K562 (cell line): ENCODE data around the gene RNF4. TPM values are rescaled to one million over a fixed set of nuclear protein-coding genes. Genes with fewer than 3 reads are reported as not detected.

Experiments used
- ATAC-seq: fragments of 200-7000 bp; cut with Tn5 transposase; 3 replicates; pipeline ENCODE4 v1.9.1; 2020; ENCODE audit warnings: moderate library complexity
- BruUV-seq: library from RNA; stranded (reverse); fragments of 400-500 nt; replicated peaks from 2 replicates; lab custom pipeline; 2021; lab: Mats Ljungman, UMichigan
- CTCF ChIA-PET: fragments of 300-600 bp; formaldehyde crosslinking; extraction: SDS; loops from one replicate; lab custom pipeline; 2021; ENCODE audit warnings: low intra/inter-chr PET ratio; lab: Yijun Ruan, JAX
- POLR2A ChIA-PET: fragments of 300-600, 350-650 bp; sonication (Branson Sonifier 250); formaldehyde crosslinking; extraction: SDS; loops from one replicate; lab custom pipeline; 2021; ENCODE audit warnings: antibody characterized with exemption, inconsistent platforms; lab: Yijun Ruan, JAX
- DNase-seq, 4 experiments: peaks; one replicate each; pipeline versions ENCODE4 v3.0.0 to v3.0.0-alpha.2; 2011 to 2018; ENCODE audit warnings: low spot score in 3 of 4, mixed read lengths in 3 of 4; ENCODE audit errors: extremely low read depth in 1 of 4
- FAIRE-seq: peaks from 2 replicates; lab custom pipeline; 2011; peaks lifted over from hg19 to GRCh38; lab: Jason Lieb, UNC
- H2AFZ ChIP-seq: 2 replicates; pipeline ENCODE4 v1.6.0; 2011; ENCODE audit warnings: low read depth, low read length, control low read depth, inconsistent platforms
- H3K27ac ChIP-seq: fragments of 200-600 bp; 3 replicates; pipeline ENCODE4 v1.8.0; 2011; ENCODE audit warnings: low read depth, mild to moderate bottlenecking, control low read depth, inconsistent platforms, low read length, moderate library complexity, mixed read lengths; ENCODE audit errors: extremely low read depth
- H3K27me3 ChIP-seq, 2 experiments: fragments of 300-600 bp in 1 of 2; 2 replicates in 1 of 2; 3 replicates in 1 of 2; pipeline versions ENCODE4 v1.6.0 to v1.8.0; 2011; ENCODE audit warnings: inconsistent platforms in 2 of 2, low read length in 2 of 2, mild to moderate bottlenecking in 1 of 2, mixed read lengths in 1 of 2, moderate library complexity in 1 of 2; ENCODE audit not compliant: control insufficient read depth in 2 of 2, insufficient read depth in 2 of 2
- H3K36me3 ChIP-seq: fragments of 300-600 bp; 3 replicates; pipeline ENCODE4 v1.8.0; 2011; ENCODE audit warnings: mild to moderate bottlenecking, low read length, inconsistent platforms; ENCODE audit not compliant: control insufficient read depth, insufficient read depth
- H3K4me1 ChIP-seq, 2 experiments: fragments of 200-600 bp in 1 of 2; replicated peaks in 1 of 2; 2 replicates in 1 of 2; 3 replicates in 1 of 2; pipeline versions ENCODE4 v1.5.1 to v1.8.0; 2011; ENCODE audit warnings: inconsistent platforms in 2 of 2, low read length in 2 of 2, mild to moderate bottlenecking in 1 of 2, mixed read lengths in 1 of 2, moderate library complexity in 1 of 2; ENCODE audit not compliant: control insufficient read depth in 2 of 2, insufficient read depth in 2 of 2
- H3K4me2 ChIP-seq: 2 replicates; pipeline ENCODE4 v1.6.1; 2011; ENCODE audit warnings: low read length, control low read depth, inconsistent platforms, mixed read lengths; ENCODE audit not compliant: insufficient read depth
- H3K4me3 ChIP-seq: fragments of 200-600 bp; sonication (generic), shearing (Covaris generic); 2 replicates; pipeline ENCODE4 v1.5.1; 2016; ENCODE audit warnings: control low read depth, inconsistent platforms
- H3K79me2 ChIP-seq: fragments of 200-600 bp; 3 replicates; pipeline ENCODE4 v1.8.0; 2011; ENCODE audit warnings: low read length, inconsistent platforms; ENCODE audit not compliant: control insufficient read depth, insufficient read depth
- H3K9ac ChIP-seq, 2 experiments: 2 replicates each; pipeline versions ENCODE4 v1.6.0 to v1.6.1; 2011; ENCODE audit warnings: low read depth in 2 of 2, low read length in 2 of 2, control low read depth in 1 of 2, inconsistent platforms in 1 of 2, mild to moderate bottlenecking in 1 of 2, mixed read lengths in 1 of 2; ENCODE audit not compliant: insufficient read depth in 1 of 2
- H3K9me1 ChIP-seq: one replicate; pipeline ENCODE4 v1.6.0; 2011; ENCODE audit warnings: inconsistent platforms, mild to moderate bottlenecking, low read length, moderate library complexity; ENCODE audit not compliant: control insufficient read depth, insufficient read depth
- H3K9me3 ChIP-seq: replicated peaks from 2 replicates; pipeline ENCODE4 v1.5.1; 2011; ENCODE audit warnings: low read depth, low read length, inconsistent platforms; ENCODE audit not compliant: control insufficient read depth, insufficient read depth
- H4K20me1 ChIP-seq: replicated peaks from 2 replicates; pipeline ENCODE4 v1.6.1; 2011; ENCODE audit warnings: low read length, inconsistent platforms, mixed read lengths; ENCODE audit not compliant: control insufficient read depth, insufficient read depth
- PRDM10 ChIP-seq: fragments of 450-650 bp; IDR thresholded peaks from 2 replicates; pipeline ENCODE4 v1.6.1; 2018; ENCODE audit not compliant: partially characterized antibody
- whole genome bisulfite sequencing: fragments of 100-300 bp; shearing (Covaris generic); methylation state at CpG from one replicate; pipeline ENCODE4 v1.1.6; 2016; ENCODE audit warnings: low coverage, mixed read lengths; ENCODE audit not compliant: insufficient coverage; ENCODE audit errors: missing lambda C conversion rate; 5-methylcytosine and 5-hydroxymethylcytosine counted together
- in situ Hi-C: fragments of 300-500 bp; cut with MboI; formaldehyde crosslinking; loops from 4 replicates; pipeline ENCODE4 v1.15.0; 2018; ENCODE audit warnings: inconsistent platforms, mixed read lengths
- intact Hi-C: fragments of 100-400 bp; cut with micrococcal nuclease; formaldehyde crosslinking; loops from 2 replicates; pipeline ENCODE4 v1.14.2; 2022
- polyA plus RNA-seq, 8 experiments: library from polyadenylated mRNA; depleted of rRNA in 4 of 8; stranded (reverse) in 5 of 8; unstranded in 3 of 8; fragments of >200 nt; fragmentation: Nextera tagmentation in 2 of 8; fragmentation: Illumina TruSeq in 1 of 8; extraction: Ambion mirVana in 2 of 8; extraction: Trizol in 1 of 8; gene quantifications; 2 replicates each; pipeline versions ENCODE4 v1.2.1 to v1.2.3, GENCODE V29; 2011 to 2014; ENCODE audit warnings: inconsistent platforms in 1 of 8, missing spikeins in 1 of 8
- total RNA-seq, 7 experiments: library from RNA; depleted of rRNA in 6 of 7; stranded (reverse); fragments of >200 nt in 6 of 7; fragmentation: Illumina TruSeq in 2 of 7; extraction: Trizol in 2 of 7; gene quantifications; 2 replicates each; pipeline versions ENCODE4 v1.2.1 to v1.2.3, GENCODE V29; 2011 to 2021; ENCODE audit warnings: low replicate concordance in 1 of 7
- TF ChIP-seq, protein P1 (sequence below): sonication (generic); formaldehyde crosslinking; IDR thresholded peaks from 2 replicates; pipeline ENCODE4 v1.8.0; 2022; ENCODE audit warnings: missing genetic modification reagents, mild to moderate bottlenecking, borderline replicate concordance

The RNF4 gene
- total and polyA plus RNA-seq, 9 of the 15 experiments (the other 6 are each of a cell fraction or from before 2014, with no cell fraction given), result 19.2 to 59.3 (median 44.8) TPM

GRCh38 chr4:2449051-2449450 lies 19.9 kb upstream of the RNF4 start:
- POLR2A ChIA-PET, result interaction anchor here (0.7 to 1.9 kb wide), 5 partner anchors 17 to 877 kb away, joined by 3 to 4 read pairs (median 3); no protein-coding TSS in a partner anchor
- no peak overlapping the region for H2AFZ ChIP-seq
- 4% methylated on average over 10 of the region's 11 CpGs for WGBS
- no TSS peak for BruUV-seq
- in situ Hi-C loops (loop anchor here (10.0 kb wide), 1 partner anchor 224 kb away; no protein-coding TSS in a partner anchor), intact Hi-C loops (no loop called here)
- peaks cover 0 to 33% of the 10 kb centered on the region in 2 experiments; a peak in 2 of 5 replicates for H3K4me1 ChIP-seq
- DNase-seq, result no peak
- H3K27ac ChIP-seq, result no peak overlapping the region
- H3K4me3 ChIP-seq, result no peak overlapping the region
- H3K4me2 ChIP-seq, result no peak overlapping the region
- H3K79me2 ChIP-seq, result no peaks in the 10 kb centered on the region
- H3K36me3 ChIP-seq, result no peaks in the 10 kb centered on the region
- H3K9me1 ChIP-seq, result no peaks in the 10 kb centered on the region
- TF ChIP-seq, protein P1, sequence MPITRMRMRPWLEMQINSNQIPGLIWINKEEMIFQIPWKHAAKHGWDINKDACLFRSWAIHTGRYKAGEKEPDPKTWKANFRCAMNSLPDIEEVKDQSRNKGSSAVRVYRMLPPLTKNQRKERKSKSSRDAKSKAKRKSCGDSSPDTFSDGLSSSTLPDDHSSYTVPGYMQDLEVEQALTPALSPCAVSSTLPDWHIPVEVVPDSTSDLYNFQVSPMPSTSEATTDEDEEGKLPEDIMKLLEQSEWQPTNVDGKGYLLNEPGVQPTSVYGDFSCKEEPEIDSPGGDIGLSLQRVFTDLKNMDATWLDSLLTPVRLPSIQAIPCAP (CRISPR knock-in tag), result no peak
- TF ChIP-seq PRDM10, result peak; percentile 93
- peaks cover 8% of the 10 kb centered on the region; the same call in 1 of the 2 replicates for H4K20me1 ChIP-seq
- H3K9ac ChIP-seq, result peak overlapping the region in 1 of 2 experiments; percentile 8; a peak in 1 of 4 replicates
- CTCF ChIA-PET, result no interaction called here
- H3K27me3 ChIP-seq, result peaks cover 20 to 45% of the 10 kb centered on the region in 2 experiments; a peak in 4 of 5 replicates
- FAIRE-seq, result no peak
- peak; percentile 36; the same call in 2 of the 3 replicates for ATAC-seq
- H3K9me3 ChIP-seq, result no peaks in the 10 kb centered on the region
